Activated B cell treated with CpG ODN at 0.5 μM for 24 hours (primary cell): ENCODE data around the gene SCN4B. TPM values are rescaled to one million over a fixed set of nuclear protein-coding genes. Genes with fewer than 3 reads are reported as not detected.

Experiments used
- ATAC-seq: fragments of 200-7000 bp; cut with Tn5 transposase; one replicate; pipeline ENCODE4 v1.10.0; 2021; ENCODE audit warnings: low read depth, mild to moderate bottlenecking, moderate library complexity
- CTCF ChIA-PET: fragments of 350-600 bp; sonication (Branson Sonifier 250); formaldehyde crosslinking; loops from one replicate; lab custom pipeline; 2021; ENCODE audit warnings: antibody characterized with exemption; lab: Charles Lee
- POLR2A ChIA-PET: fragments of 350-600 bp; sonication (Branson Sonifier 250); formaldehyde crosslinking; loops from one replicate; lab custom pipeline; 2021; ENCODE audit warnings: antibody characterized with exemption; lab: Charles Lee
- DNase-seq: peaks from one replicate; pipeline ENCODE4 v3.0.0; 2022
- H3K27ac Mint-ChIP-seq: one replicate; pipeline ENCODE4 v1.8.0; 2020; ENCODE audit warnings: mixed read lengths
- H3K27me3 Mint-ChIP-seq: one replicate; pipeline ENCODE4 v1.8.0; 2021; ENCODE audit warnings: mixed read lengths
- H3K36me3 Mint-ChIP-seq: one replicate; pipeline ENCODE4 v1.8.0; 2021; ENCODE audit warnings: low read depth, mixed read lengths
- H3K4me1 Mint-ChIP-seq: one replicate; pipeline ENCODE4 v1.8.0; 2021; ENCODE audit warnings: mixed read lengths
- H3K4me3 Mint-ChIP-seq: one replicate; pipeline ENCODE4 v1.8.0; 2020; ENCODE audit warnings: mild to moderate bottlenecking, mixed read lengths
- H3K9me3 Mint-ChIP-seq: one replicate; pipeline ENCODE4 v1.8.0; 2020; ENCODE audit warnings: mixed read lengths
- CTCF ChIP-seq: fragments of 200-600 bp; IDR thresholded peaks from one replicate; pipeline ENCODE4 v1.8.0; 2022; ENCODE audit warnings: antibody characterized with exemption, mild to moderate bottlenecking
- intact Hi-C: fragments of 100-400 bp; cut with micrococcal nuclease; formaldehyde crosslinking; loops from one replicate; pipeline ENCODE4 v1.15.1; 2024
- total RNA-seq: library from RNA; stranded (reverse); gene quantifications from 2 replicates; pipeline ENCODE4 v1.2.3, GENCODE V29; 2022

Gene SCN4B
- total RNA-seq, 1 donor from 2014 or later: not detected

GRCh38 chr11:118175993-118176777 is 23.6 kb upstream of the SCN4B start, which contains the start of gene SCN2B:
Gene SCN2B (minus strand): TSS chr11:118176639. CDS start chr11:118176431, 208 bp downstream.
- CTCF ChIA-PET: no interaction called here
- intact Hi-C loops: no loop called here
- POLR2A ChIA-PET: no interaction called here

DNA sequence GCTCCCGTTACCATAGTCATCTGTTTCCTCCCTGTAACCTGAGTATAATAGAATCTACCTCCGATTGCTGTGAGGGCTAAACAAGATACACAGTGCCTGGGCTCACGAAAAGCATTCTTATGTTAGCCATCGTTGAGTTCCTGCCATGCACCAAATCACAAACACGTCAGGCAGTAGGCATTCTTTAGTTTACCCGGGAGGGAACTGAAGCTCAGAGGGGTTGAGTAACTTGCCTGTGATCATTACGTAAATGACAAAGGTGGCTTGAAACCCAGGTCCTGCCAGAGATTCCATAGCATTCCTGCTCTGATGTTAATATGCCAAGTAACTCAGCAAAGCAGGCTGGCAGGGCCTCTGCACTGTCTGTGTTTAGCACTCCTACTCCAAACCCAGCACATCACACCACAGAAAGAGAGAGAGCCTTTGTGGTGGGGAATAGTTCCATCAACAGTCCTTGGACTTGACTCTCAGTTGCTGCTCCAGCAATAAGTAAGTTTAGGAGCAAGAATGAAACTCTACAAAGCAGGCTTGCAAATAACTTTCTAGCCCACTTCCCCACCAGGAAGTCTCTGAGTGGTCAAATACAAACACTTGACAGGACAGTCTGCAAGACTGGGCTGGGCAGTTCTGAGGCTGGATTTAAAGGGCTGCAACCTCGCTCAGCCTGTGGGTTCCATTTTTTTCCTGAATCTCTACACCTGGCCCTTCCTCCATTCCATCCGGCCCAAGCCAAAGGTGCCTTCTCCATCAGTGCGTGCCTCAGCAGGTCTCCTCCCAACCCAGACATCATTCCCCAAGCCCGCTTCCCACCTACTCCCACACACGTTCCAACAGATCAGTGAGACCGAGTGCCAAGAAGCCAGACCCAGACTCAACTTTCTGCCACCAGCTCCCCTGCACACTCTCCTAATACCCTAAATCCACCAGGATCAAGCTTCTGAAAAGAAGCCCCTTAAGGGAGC is 22.7 kb upstream of the SCN4B start:
- CTCF ChIA-PET: no interaction called here
- no peak for TF ChIP-seq CTCF
- no peaks in the 10 kb centered on the region for H3K9me3 Mint-ChIP-seq
- H3K27ac Mint-ChIP-seq: no peak overlapping the region
- DNase-seq (no peak), ATAC-seq (no peak)
- H3K36me3 Mint-ChIP-seq: no peaks in the 10 kb centered on the region
- POLR2A ChIA-PET: no interaction called here
- H3K27me3 Mint-ChIP-seq: peaks cover 16% of the 10 kb centered on the region
- H3K4me1 Mint-ChIP-seq: no peaks in the 10 kb centered on the region
- intact Hi-C loops: no loop called here
- H3K4me3 Mint-ChIP-seq: no peak overlapping the region

More at GRCh38 chr11:118175993-118176777, 23.6 kb upstream of the SCN4B start, which contains the start of gene SCN2B:
- Mint-ChIP-seq H3K9me3 (no peaks in the 10 kb centered on the region), H3K4me3 (no peak within 1 kb of the TSS), H3K4me1 (no peaks in the 10 kb centered on the region), H3K27me3 (peaks cover 18% of the 10 kb centered on the region), H3K27ac (no peak within 1 kb of the TSS), H3K36me3 (no peaks in the 10 kb centered on the region)
- ATAC-seq: no peak
- DNase-seq: no peak
- no peak for TF ChIP-seq CTCF

DNA sequence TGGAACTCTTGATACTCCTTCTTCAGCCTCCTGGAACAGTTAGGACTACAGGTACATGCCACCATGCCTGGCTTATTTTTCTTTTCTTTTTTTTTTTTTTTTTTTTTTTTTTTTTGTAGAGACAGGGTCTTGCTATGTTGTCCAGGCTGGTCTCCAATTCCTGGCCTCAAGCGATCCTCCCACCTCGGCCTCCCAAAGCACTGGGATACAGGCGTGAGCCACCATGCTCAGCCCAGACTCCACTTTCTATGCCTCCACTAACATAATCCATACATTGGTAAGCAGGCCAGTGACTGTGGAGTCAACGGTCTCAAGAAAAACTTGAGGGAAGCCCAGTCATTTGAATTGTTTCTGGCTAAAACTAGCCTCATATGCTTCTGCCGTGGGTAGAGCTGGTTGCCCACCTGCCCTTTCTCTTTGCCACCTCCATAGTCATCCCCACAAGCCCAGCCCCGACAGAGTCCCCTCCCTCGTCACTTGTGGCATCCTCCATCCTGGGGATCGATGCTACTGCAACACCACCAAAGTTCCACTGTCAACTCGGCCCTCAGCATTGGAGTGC is 21.5 kb upstream of the SCN4B start:
- intact Hi-C loops: loop anchor here (5.0 kb wide), 4 partner anchors 122 to 747 kb away; partner anchors contain the start of gene FXYD2
- Mint-ChIP-seq H3K27me3 (peaks cover 21% of the 10 kb centered on the region), H3K27ac (no peak overlapping the region), H3K4me1 (no peaks in the 10 kb centered on the region), H3K9me3 (no peaks in the 10 kb centered on the region), H3K4me3 (no peak overlapping the region), H3K36me3 (no peaks in the 10 kb centered on the region)
- ChIA-PET POLR2A (no interaction called here), CTCF (interaction anchor here (1.0 kb wide), 1 partner anchor 367 kb away, joined by 5 read pairs; no protein-coding TSS in a partner anchor)
- no peak for DNase-seq
- no peak for ATAC-seq
- no peak for TF ChIP-seq CTCF

DNA sequence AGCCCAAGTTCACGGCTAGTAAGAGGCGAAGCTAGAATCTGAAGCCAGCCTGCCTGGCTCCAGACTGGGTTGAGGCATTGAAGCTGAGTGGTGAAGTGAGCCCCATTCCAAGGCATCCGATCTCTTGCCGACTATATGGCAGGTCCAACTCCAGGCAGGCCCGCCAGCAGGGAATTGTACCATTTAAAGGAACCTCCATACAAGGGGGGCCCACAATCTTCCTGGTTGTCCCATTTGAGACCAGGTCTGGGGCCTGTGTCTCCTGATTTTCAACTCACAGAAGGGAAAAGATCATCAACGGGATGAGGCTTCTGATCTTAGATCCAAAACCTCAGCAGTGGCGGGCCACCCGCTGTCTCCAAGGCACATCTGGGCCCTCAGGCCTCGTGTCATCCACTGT is 19.7 kb upstream of the SCN4B start:
- Mint-ChIP-seq H3K27ac (no peak overlapping the region), H3K4me1 (no peaks in the 10 kb centered on the region), H3K9me3 (no peaks in the 10 kb centered on the region), H3K36me3 (no peaks in the 10 kb centered on the region), H3K4me3 (no peak overlapping the region), H3K27me3 (peaks cover 31% of the 10 kb centered on the region)
- POLR2A ChIA-PET: interaction anchor here (1.2 kb wide), 1 partner anchor 358 kb away, joined by 3 read pairs; no protein-coding TSS in a partner anchor
- intact Hi-C loops: loop anchor here (5.0 kb wide), 4 partner anchors 120 to 745 kb away; partner anchors contain the start of gene FXYD2
- no peak for ATAC-seq
- no peak for TF ChIP-seq CTCF
- no peak for DNase-seq
- CTCF ChIA-PET: interaction anchor here (0.7 to 4.4 kb wide), 21 partner anchors 14 to 370 kb away, joined by 3 to 46 read pairs (median 4); no protein-coding TSS in a partner anchor
